ENCODE measurements around the gene ZFX. TPM values are rescaled to one million over a fixed set of nuclear protein-coding genes. Genes with fewer than 3 reads are reported as not detected.
"Not testable (repeated sequence)": the region's sequence is repeated elsewhere in the genome, so short reads cannot be mapped to it uniquely, and the experiment has no call there.

The ZFX gene
- total RNA-seq (2014; rRNA removed; shearing (Covaris generic)) = 15.0 and 17.7 TPM in 2 replicates
- 9.3 and 15.0 TPM in 2 replicates for polyA plus RNA-seq (2015; cell fraction: cytosol; rRNA removed)
- 16.3 and 16.5 TPM in 2 replicates for polyA plus RNA-seq (2015; cell fraction: nucleus; rRNA removed)

DNA sequence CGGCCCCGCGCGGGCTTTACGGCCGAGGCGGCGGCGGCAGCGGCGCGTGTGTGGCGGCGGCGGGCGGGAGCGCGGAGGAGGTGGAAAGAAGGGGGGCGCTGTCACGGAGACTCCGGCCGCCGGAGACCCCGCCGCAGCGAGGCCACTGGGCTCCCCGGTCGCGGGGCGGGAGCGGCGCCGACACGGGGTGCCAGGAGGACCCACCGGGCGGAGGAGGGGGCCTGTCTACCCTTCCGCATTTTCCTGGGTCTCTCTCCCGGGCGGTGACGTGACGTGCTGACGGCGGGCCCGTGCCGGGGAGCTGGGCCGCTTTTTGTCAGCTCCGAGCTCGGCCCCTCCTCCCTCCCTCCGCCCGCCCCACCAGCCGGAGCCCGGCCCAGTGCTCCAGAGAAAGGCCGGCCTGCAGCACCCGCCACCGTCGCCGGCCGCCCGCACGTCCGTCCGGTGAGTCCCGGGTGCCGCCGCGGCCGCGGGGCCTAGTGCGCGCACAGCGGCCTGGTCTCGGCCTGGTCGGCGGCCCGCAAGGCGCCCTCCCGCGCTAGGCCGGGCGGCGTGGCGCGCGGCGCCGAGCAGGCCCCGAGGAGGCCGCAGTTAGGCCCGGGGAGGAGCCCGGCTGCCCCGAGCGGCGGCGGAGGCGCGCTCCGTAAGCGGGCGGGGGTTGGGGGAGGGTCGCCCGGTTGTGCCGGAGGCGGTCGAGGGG is at the start of gene ZFX:
Gene ZFX (plus strand): TSS at position 379 of the 700 bp plus-strand sequence. CDS start 23,014 bp downstream, outside the sequence.
- DNase-seq (ENCODE audit: low read depth) = peak; percentile 23

DNA sequence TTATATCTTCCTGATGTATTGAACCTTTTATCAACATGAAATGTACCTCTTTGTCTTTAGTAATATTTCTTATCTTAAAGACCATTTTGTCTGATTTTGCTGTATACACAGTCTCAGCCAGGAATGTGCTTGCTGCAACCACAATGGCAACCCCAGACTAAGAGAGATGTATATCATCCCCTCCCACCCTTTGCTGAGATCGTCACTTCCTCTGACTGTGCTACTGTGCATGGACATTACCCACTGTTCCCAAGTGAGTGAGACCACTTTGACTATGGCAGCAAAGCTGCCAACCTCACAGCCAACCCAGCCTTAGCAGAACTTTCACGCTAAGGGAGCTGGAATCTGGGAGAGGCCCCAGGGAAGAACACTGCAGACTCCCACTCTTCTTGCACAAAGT is 48.8 kb upstream of the ZFX start:
- no peak for DNase-seq (ENCODE audit: low read depth)

DNA sequence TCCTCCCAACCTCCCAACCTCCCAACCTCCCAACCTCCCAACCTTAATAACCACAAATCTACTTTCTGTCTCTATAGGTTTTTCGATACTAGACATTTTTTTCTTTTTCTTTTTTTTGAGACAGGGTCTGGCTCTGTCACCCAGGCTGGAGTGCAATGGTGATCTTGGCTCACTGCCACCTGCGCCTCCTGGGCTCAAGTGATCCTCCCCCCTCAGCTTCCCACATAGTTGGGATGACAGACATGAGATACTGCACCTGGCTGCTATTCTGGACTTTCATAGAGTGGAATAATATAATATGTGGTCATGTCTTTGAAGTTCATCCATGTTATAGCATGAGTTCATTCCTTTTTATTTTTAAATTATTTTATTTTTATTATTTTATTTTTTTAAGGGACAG is 39.5 kb upstream of the ZFX start:
- no peak for DNase-seq (ENCODE audit: low read depth)

DNA sequence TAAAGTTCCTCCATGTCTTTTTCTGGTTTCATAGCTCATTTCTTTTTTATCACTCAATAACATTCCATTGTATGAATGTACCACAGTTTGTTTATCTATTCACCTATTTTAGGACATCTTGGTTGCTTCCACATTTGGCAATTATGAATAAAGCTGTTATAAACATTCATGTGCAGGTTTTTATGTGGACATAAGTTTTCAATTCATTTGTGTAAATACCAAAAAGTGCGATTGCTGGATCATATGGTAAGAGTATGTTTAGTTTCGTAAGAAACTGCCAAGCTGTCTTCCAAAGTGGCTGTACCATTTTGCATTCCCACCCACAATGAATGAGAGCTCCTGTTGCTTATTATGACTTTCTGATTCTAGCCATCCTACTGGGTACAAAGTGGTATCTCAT is 36.3 kb upstream of the ZFX start:
- no peak for DNase-seq (ENCODE audit: low read depth)

DNA sequence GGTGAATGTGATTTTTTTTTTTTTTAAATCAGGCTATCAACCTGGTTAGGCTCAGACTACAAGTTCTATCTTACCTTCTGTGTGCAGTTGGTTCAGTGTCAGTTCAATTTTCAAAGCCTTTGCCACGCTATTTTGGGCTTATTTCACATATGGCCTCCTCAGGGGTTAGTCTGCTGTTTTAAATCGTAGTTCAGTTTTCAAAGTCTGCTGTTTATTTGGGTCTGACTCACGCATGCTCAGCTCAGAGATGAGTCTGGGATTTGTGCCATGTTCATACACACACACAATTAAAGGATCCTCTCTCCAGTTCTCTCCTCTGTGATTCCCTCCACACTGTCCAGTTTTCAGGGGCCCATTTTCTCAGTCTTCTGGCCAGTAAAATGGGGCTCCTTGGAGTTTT is 32.3 kb upstream of the ZFX start:
- DNase-seq (ENCODE audit: low read depth) = peak; percentile 49

DNA sequence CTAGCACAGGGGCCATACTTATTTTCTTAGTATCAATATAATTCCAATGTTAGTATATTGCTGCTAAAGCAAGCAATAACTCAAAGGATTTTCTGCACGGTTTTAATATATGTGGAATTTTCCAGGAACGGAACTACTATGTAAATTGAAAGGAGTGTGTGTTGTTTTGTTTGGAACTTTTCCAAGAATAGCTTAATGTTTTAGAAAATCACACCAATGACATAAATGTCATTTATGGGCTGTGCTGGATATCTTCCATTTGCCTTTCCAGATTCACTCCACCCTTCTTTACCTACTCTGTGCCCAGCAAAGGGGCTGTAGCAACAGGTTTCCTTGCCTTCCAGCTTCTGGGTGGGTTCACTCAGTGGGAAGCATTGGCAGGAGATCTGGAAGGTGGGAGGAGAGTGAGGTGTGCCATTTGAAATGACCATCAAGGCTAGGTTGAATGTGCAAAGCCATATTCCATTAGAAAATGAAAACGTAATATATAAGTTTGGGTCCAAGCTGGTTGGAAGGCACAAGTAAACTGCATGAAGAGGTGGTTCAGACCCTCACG is 25.2 kb upstream of the ZFX start:
- DNase-seq (ENCODE audit: low read depth) = no peak

DNA sequence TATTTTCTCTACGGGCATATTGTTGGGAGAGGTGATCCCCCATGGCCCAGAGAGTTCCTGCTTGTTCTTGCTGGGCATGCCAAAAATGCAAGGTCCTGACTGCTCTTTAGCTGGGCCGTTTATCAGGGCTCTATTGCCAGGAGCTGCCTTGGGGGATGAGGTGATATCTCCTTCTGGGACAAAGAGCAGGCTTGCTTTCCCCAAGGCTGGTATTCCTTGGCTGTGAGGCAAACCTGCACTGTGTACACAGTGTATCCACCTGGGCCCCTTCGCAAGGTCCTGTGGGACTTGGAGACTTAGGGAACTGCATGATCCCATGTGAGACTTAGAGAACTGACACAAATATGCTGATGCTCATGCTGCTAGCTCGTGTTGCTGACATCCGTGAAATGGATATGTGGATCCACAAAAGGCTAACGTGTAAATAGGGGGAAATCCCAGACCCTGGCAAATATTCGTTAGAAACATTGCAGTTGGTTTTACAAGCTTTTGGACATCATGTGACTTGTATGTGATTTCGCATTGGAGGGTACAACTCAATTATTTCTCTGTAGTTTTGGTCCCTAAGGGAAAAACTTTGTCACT is 24.4 kb upstream of the ZFX start:
- DNase-seq (ENCODE audit: low read depth) = no peak

DNA sequence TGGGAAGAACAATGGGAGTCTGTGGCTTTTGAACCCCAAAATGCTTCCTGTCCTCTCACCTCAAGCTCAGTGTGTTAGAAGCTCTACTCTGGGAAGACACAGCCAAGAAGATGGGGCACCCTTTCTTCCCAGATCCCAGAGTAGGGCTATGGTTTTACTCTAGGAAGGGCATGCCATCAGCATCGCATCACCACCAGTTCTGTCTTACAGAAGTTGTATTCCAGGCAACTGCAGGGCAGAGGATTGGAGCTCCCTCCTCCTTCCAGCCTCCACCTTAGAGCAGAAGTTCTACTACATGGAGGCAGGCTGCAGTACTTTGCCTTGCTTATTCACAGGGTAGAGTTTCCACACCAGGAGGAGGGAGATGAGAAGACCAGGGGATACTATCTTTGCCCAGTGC is 18.1 kb upstream of the ZFX start:
- DNase-seq (ENCODE audit: low read depth) = no peak

DNA sequence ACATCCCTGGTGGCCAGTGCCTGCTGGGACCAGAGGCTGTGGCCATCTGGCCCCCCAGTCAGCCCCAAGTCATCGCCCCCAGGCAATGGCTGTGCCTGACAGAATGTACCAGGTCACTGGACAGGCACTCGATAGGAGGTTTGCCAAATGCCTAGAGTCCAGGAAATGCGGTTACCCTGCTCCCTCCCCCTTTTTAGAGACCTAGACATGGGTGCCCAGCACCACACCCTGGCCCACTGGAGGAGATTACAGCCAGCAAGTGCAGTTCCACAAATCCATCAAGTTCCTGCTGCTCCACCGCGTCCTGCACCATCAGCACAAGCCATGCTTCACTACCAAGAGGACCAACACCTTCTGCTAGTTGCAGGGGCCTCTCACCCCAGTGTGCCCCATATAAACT is 16.2 kb upstream of the ZFX start:
- peak; percentile 11 for DNase-seq (ENCODE audit: low read depth)

DNA sequence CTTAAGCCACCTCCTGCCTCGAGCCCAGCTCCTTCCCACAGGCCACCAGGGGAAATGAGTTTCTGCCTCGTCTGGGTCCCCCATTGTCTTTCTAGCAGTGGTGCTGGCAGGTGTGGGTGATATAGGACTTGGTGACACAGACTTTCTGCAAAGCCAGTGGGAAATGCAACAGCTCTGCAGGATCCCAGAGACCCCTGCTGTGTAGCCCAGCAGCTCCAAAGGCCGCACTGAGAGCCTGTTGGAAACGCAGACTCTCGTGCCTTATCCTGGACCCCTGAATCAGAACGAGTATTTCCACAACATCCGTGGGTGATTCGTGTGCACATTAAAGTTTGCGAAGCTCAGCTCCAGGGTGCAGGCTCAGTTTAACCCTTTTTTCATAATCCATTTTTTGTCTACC is 13.8 kb upstream of the ZFX start:
- not testable (repeated sequence) for DNase-seq (ENCODE audit: low read depth)

DNA sequence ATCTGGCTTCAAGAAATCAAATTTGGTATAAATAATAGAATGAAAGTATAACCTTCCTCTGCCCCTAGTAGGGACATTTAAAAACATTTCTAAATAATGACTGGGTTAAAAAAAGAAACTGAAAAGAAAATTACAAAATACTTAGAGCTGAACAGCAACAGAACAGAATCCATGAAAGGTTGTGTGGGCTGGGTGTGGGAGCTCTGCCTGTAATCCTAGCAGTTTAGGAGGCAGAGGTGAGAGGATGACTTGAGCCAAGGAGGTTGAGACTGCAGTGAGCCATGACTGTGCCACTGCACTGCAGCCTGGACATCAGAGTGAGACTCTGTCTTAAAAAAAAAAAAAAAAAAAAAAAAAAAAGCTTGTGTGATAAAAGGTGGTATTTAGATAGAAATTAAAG is 12.3 kb upstream of the ZFX start:
- DNase-seq (ENCODE audit: low read depth) = no peak

DNA sequence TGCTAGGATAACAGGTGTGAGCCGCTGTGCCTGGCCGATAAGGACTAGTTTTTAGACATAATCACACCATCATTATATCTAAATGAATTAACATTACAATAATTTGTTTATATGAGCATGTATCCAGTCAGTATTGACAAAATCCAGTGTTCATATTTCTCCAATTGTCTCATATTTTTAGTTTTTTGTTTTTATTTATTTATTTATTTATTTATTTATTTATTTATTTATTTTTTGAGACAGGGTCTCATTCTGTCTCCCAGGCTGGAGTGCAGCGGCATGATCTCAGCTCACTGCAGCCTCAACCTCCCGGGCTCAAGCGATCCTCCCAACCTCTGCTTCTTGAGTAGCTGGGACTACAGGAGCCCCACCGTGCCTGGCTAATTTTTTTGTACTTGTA is 5.5 kb upstream of the ZFX start:
- DNase-seq (ENCODE audit: low read depth) = not testable (repeated sequence)

DNA sequence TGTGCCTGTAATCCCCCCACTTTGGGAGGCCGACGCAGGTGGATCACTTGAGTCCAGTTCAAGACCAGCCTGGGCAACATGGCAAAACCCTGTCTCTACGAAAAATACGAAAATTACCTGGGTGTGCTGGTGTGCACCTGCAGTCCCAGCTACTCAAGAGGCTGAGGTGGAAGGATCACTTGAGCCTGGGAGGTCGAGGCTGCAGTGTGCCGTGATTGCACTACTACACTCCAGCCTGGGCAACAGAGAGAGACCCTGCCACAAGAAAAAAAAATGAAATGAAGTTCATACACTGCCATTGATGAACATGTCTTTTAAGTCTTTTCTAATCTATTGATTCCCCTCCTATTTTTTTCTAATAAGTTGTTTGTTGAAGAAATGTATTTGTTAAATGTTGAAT is 5.0 kb upstream of the ZFX start:
- DNase-seq (ENCODE audit: low read depth) = no peak

DNA sequence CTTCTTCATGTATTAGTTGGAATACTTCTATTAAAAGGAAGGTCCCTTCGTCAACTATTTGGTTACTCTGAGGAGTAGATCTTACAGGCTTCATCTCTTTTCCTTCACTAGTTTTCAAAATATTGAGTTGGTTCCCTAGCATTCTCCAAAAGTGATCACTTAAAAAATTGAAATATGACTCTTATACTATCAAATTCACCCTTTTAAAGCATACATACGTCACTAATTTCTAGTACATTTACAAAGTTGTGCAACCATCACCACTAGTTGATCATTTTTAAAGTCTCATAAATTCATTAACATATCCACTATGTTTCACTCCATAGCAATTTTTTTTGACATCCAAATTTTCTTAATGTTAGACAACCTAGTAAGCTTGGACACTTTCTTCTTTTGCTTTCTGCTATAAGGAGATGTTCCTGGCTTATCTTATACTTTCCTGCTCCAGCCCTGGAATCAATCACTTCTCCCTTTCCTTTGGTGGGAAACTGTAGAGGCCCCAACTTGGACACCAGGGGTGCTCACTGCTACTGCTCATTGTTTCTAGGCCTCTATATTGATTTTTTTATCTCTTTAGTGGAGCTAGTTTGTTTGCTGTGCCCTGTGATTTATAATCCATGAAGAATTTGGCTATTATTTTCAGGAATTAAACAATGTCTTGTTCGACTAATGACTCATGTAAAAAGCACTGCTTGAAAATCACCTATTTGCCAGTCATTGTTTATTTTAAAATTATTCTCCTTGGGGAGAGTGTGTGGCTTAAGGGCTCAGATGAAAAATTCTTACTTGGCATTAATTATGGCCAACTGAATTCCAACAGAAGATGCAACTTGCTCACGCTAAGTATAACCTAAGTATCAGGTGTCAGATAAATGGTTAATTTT is 4.0 kb upstream of the ZFX start:
- DNase-seq (ENCODE audit: low read depth) = peak; percentile 39

DNA sequence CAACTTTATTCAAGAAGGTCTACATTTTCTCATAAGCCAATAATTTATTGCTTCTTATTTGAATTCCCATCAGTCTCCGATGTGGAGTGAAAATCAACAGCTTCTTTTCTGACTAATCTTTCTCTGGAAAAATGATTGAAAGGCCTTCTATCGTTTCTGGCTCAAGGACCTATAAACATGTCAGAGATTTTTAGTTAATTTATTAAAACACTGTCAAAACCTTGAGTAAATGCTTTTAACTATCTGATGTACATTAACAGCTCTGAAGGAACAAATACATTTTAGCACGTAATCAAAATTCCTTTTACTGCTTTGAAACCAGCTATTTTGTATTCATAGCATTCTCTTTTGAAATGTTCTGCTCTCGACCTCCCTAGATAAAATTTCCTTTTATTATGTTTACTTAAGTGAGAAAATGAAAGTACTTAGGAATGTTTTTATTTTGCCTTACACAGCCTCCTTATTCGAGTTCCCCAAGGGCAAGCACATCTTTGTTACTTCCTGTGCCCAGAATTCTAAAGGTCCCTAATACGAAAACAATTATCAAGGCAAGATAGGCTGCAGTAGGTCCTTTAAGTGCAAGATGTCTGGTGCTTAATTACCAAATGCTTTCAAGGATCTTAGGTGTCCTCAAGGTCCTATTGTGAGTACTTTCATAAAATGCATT is 3.1 kb upstream of the ZFX start:
- DNase-seq (ENCODE audit: low read depth) = peak; percentile 12

DNA sequence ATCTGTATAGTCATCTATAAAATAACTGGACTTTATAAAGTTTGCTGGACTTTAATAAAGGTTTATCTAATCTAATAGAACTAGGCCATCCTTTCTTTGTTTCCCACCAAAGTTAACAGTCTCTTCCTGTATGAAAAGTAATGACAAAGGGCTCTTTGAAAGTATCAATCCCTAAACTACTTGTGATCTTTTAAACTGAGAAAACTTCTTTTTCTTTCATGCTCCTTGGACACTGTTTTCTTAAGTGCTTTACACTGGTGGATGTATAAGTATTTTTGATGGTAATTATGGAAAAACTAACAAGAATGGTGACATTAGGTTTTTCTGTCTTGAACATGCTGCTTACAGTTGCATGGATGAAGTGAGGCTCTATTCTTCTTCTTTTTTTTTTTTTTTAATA is 2.4 kb upstream of the ZFX start:
- no peak for DNase-seq (ENCODE audit: low read depth)

DNA sequence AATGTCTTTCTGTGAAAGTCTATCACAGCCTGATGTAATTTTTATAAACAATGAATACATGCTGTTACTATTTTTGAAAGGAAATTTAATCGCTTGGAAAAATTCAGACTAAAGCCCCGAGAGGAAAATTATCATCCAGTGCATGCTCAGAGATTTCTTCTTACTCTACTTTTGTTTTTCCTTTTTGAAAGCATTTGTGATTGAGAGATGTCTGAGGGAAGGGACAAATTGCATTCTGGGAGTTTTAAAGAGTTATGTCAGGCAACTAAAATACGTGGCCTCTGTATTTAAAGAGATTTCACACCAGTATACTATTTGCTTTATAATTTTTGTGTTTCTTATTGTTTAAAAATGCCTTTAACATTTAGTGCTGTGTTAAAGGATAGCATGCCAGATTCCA is 1.4 kb upstream of the ZFX start:
- no peak for DNase-seq (ENCODE audit: low read depth)

DNA sequence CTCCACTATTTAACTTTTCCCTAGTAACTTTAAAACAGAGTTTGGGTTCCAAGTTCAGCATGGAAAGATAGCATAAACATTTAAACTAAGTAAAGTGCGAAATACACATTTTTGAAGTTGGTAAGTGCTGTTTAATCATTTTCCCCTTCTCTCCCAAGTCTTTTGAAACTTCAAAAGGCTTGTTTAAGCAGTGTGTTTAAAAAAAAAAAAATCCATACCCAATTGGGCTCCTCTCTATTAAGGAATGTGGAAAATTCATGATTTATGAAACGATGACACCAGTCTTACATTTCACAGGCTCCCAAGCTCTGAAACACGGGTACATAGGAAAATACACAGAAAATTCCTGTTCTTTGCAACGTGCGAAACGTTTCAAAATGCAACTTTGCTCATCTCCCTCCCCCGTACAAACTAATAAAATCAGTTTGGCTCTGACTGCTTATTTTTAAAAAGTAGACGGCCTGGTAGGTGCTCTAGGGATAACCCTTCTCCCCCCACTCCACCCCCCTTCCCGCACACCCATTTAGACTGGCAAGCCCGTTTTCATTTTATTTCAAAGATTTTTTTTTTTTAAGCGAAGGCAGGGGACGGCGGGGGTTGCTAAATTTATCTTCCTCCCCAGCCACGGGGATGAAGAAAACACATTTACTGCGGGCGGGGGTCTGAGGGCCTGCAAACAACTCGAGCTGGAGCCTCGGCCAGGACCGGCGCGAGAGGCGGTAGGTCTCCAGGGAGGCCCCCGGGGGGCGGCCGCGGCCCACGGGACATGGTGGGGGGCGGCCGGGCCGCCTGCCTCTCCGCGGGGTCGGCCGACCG is 786 bp upstream of the ZFX start:
- DNase-seq (ENCODE audit: low read depth) = peak; percentile 22

DNA sequence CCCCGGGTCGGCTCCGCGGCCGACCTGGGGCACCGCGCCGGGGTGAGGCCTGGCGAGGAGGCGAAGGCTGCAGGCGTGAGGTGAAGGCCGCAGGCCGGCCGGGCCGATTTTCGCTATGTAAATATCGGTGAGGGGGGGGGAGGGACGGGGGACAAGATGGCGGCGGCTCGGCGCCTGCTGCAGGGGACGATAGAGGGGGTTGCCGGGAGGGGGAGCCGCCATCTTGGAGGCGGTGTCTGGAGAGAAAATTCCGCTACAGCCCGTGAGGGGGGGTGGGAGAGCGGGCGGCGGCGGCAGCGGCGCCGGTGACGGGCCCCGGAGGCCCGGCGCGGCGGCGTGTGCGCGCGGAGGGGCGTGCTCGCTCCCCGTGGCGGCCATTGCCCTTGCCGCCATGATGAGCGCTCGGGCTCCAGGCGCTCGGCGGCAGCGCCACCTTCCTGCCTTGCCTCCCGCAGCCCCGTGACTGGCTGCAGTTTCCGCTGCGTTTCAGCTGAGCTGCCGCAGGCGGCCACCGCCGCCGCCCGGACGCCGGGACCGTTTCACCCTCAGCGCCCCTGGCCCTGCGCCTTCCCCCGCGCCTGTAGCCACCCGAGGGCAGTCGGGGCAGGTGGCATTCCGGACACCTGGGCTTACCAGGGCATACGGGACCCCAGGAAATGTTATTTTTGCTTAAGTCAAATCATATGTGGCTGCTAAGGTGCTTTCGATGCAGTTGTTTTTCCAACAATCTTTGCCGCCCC is 692 bp downstream of the ZFX start:
- DNase-seq (ENCODE audit: low read depth) = peak; percentile 68

DNA sequence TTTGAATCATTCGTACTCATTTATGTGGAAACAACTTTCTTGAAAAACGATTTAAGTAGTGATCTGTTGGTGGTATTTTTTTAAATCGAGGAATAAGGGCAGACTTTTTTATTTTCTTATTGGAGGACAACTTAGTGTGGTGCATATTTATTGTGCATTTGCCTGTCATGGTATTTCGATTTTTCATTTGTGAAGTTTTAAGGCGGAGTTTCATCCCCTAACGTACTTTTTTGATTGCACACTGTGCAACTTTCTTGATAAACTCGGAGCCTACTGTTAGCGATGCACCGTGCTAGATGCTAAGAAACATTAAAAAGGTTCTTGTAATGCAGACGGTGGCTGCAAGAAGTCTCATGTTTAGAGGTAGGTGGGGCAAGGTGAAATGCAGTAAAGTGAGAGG is 1.4 kb downstream of the ZFX start:
- no peak for DNase-seq (ENCODE audit: low read depth)

Data from HT1080 (cell line).